Neural progenitor cell (in vitro differentiated cells): ENCODE results near the gene TRAK2. TPM values are rescaled to one million over a fixed set of nuclear protein-coding genes. Genes with fewer than 3 reads are reported as not detected.

Source experiments
- DNase-seq: peaks from one replicate; pipeline ENCODE4 v3.0.0-alpha.2; 2016; ENCODE audit warnings: low spot score
- H2AFZ ChIP-seq: fragments of 200-600 bp; sonication (generic); replicated peaks from 2 replicates; pipeline ENCODE4 v1.6.1; 2016; ENCODE audit warnings: antibody characterized with exemption
- H3F3A ChIP-seq: fragments of 200-600 bp; sonication (generic); 2 replicates; pipeline ENCODE4 v1.6.1; 2016; ENCODE audit warnings: antibody characterized with exemption, low read depth
- H3K27ac ChIP-seq: fragments of 200-600 bp; sonication (generic); 2 replicates; pipeline ENCODE4 v1.5.1; 2016; ENCODE audit warnings: mild to moderate bottlenecking
- H3K27me3 ChIP-seq: fragments of 200-600 bp; sonication (generic); 2 replicates; pipeline ENCODE4 v1.6.1; 2016; ENCODE audit warnings: mild to moderate bottlenecking, moderate library complexity
- H3K36me3 ChIP-seq: fragments of 200-600 bp; sonication (generic); 2 replicates; pipeline ENCODE4 v1.5.1; 2016
- H3K4me1 ChIP-seq: fragments of 200-600 bp; sonication (generic); 2 replicates; pipeline ENCODE4 v1.6.1; 2016; ENCODE audit warnings: mixed run types
- H3K4me2 ChIP-seq: fragments of 200-600 bp; sonication (generic); 2 replicates; pipeline ENCODE4 v1.6.1; 2016
- H3K4me3 ChIP-seq: fragments of 200-600 bp; sonication (generic); 2 replicates; pipeline ENCODE4 v1.5.1; 2016
- H3K79me2 ChIP-seq: fragments of 200-600 bp; sonication (generic); 2 replicates; pipeline ENCODE4 v1.6.1; 2016; ENCODE audit warnings: low read depth
- H3K9ac ChIP-seq: fragments of 200-600 bp; sonication (generic); 2 replicates; pipeline ENCODE4 v1.6.1; 2016
- H3K9me3 ChIP-seq: fragments of 200-600 bp; sonication (generic); 2 replicates; pipeline ENCODE4 v1.5.1; 2016; ENCODE audit warnings: low read depth
- H4K20me1 ChIP-seq: fragments of 200-600 bp; sonication (generic); 2 replicates; pipeline ENCODE4 v1.6.1; 2016; ENCODE audit warnings: low read depth
- H3K27ac Mint-ChIP-seq: 3 replicates; pipeline ENCODE4 v1.8.0; 2021; ENCODE audit warnings: mixed read lengths
- H3K27me3 Mint-ChIP-seq: 2 replicates; pipeline ENCODE4 v1.8.0; 2022; ENCODE audit warnings: low read depth, mild to moderate bottlenecking, inconsistent platforms, moderate library complexity, mixed read lengths; ENCODE audit not compliant: insufficient read depth
- H3K36me3 Mint-ChIP-seq: 3 replicates; pipeline ENCODE4 v1.8.0; 2021; ENCODE audit warnings: mixed read lengths
- H3K4me1 Mint-ChIP-seq: 3 replicates; pipeline ENCODE4 v1.8.0; 2021; ENCODE audit warnings: mixed read lengths
- H3K4me3 Mint-ChIP-seq: 3 replicates; pipeline ENCODE4 v1.8.0; 2021; ENCODE audit warnings: mild to moderate bottlenecking, moderate library complexity, mixed read lengths
- H3K9me3 Mint-ChIP-seq: 3 replicates; pipeline ENCODE4 v1.8.0; 2020; ENCODE audit warnings: mixed read lengths
- CTCF ChIP-seq: fragments of 200-600 bp; sonication (generic); IDR thresholded peaks from 2 replicates; pipeline ENCODE4 v1.5.1; 2017; ENCODE audit warnings: antibody characterized with exemption, mild to moderate bottlenecking
- EZH2 ChIP-seq: fragments of 200-600 bp; sonication (generic); IDR thresholded peaks from 2 replicates; pipeline ENCODE4 v1.6.1; 2017; ENCODE audit warnings: antibody characterized with exemption, mild to moderate bottlenecking, moderate library complexity
- EZH2phosphoT487 ChIP-seq: fragments of 200-600 bp; sonication (generic); IDR thresholded peaks from 2 replicates; pipeline ENCODE4 v1.6.1; 2017; ENCODE audit warnings: antibody characterized with exemption
- total RNA-seq: library from RNA; depleted of rRNA; stranded (reverse); fragments of >200 nt; gene quantifications from 2 replicates; pipeline ENCODE4 v1.2.3, GENCODE V29; 2015; ENCODE audit warnings: low replicate concordance

TRAK2 gene
- total RNA-seq, 1 donor from 2014 or later: 7.1 TPM

GRCh38 chr2:201452922-201453643 is 1.8 kb upstream of the TRAK2 start:
- Histone ChIP-seq H2AFZ (no peak overlapping the region), H3K79me2 (peaks cover 18% of the 10 kb centered on the region), H3K27ac (no peak overlapping the region), H3F3A (peaks cover 16% of the 10 kb centered on the region), H3K27me3 (peaks cover 6% of the 10 kb centered on the region), H3K9me3 (no peaks in the 10 kb centered on the region), H3K4me3 (peak overlapping the region; percentile 92), H3K4me2 (peak overlapping the region; percentile 84), H3K4me1 (peaks cover 10% of the 10 kb centered on the region), H3K36me3 (no peaks in the 10 kb centered on the region), H3K9ac (no peak overlapping the region), H4K20me1 (peaks cover 7% of the 10 kb centered on the region)
- no peak for DNase-seq
- no peak overlapping the region for H3K27ac Mint-ChIP-seq
- peaks cover 22% of the 10 kb centered on the region for H3K4me1 Mint-ChIP-seq
- H3K27me3 Mint-ChIP-seq: no peaks in the 10 kb centered on the region
- peak overlapping the region; percentile 96 for H3K4me3 Mint-ChIP-seq
- no peak for TF ChIP-seq EZH2
- TF ChIP-seq EZH2phosphoT487: no peak
- no peak for TF ChIP-seq CTCF
- H3K9me3 Mint-ChIP-seq: no peaks in the 10 kb centered on the region
- H3K36me3 Mint-ChIP-seq: no peaks in the 10 kb centered on the region

- H3K27me3 ChIP-seq: peaks cover 6% of the 10 kb centered on the region
- no peak for TF ChIP-seq EZH2phosphoT487
These were observed 1.0 kb upstream of the TRAK2 start for GRCh38 chr2:201452058-201452921.

GRCh38 chr2:201450954-201451291 is 335 bp downstream of the TRAK2 start:
- H3K27ac ChIP-seq: no peak overlapping the region
- H3K36me3 ChIP-seq: no peaks in the 10 kb centered on the region
- Mint-ChIP-seq H3K27me3 (no peaks in the 10 kb centered on the region), H3K4me1 (peaks cover 22% of the 10 kb centered on the region), H3K27ac (no peak overlapping the region), H3K4me3 (peak overlapping the region; percentile 95), H3K36me3 (no peaks in the 10 kb centered on the region), H3K9me3 (no peaks in the 10 kb centered on the region)
- TF ChIP-seq CTCF: no peak
- no peaks in the 10 kb centered on the region for H3K9me3 ChIP-seq
- peaks cover 10% of the 10 kb centered on the region for H3K4me1 ChIP-seq
- peaks cover 16% of the 10 kb centered on the region for H3F3A ChIP-seq
- H2AFZ ChIP-seq: peak overlapping the region; percentile 95
- H3K9ac ChIP-seq: peak overlapping the region; percentile 56
- peaks cover 7% of the 10 kb centered on the region for H4K20me1 ChIP-seq
- H3K4me3 ChIP-seq: peak overlapping the region; percentile 92
- peak overlapping the region; percentile 82 for H3K4me2 ChIP-seq
- DNase-seq: peak; percentile 45
- peaks cover 6% of the 10 kb centered on the region for H3K27me3 ChIP-seq
- peaks cover 18% of the 10 kb centered on the region for H3K79me2 ChIP-seq

More at GRCh38 chr2:201452058-201452921, 1.0 kb upstream of the TRAK2 start:
- DNase-seq: no peak
- H3K9me3 Mint-ChIP-seq: no peaks in the 10 kb centered on the region
- no peaks in the 10 kb centered on the region for H3K36me3 Mint-ChIP-seq
- peak overlapping the region; percentile 92 for H3K4me3 ChIP-seq
- H2AFZ ChIP-seq: peak overlapping the region; percentile 84
- H3K27me3 Mint-ChIP-seq: no peaks in the 10 kb centered on the region
- H3F3A ChIP-seq: peaks cover 16% of the 10 kb centered on the region
- H4K20me1 ChIP-seq: peaks cover 7% of the 10 kb centered on the region
- no peaks in the 10 kb centered on the region for H3K36me3 ChIP-seq
- no peaks in the 10 kb centered on the region for H3K9me3 ChIP-seq
- peak overlapping the region; percentile 65 for H3K27ac ChIP-seq
- peaks cover 22% of the 10 kb centered on the region for H3K4me1 Mint-ChIP-seq
- H3K4me2 ChIP-seq: peak overlapping the region; percentile 84
- H3K27ac Mint-ChIP-seq: peak overlapping the region; percentile 89
- peak overlapping the region; percentile 41 for H3K9ac ChIP-seq
- peaks cover 10% of the 10 kb centered on the region for H3K4me1 ChIP-seq
- peak overlapping the region; percentile 96 for H3K4me3 Mint-ChIP-seq
- peaks cover 18% of the 10 kb centered on the region for H3K79me2 ChIP-seq
